PC-3 (cell line): ENCODE measurements around the gene NDRG2. TPM values are rescaled to one million over a fixed set of nuclear protein-coding genes. Genes with fewer than 3 reads are reported as not detected.
A peak's percentile ranks its signal among the peaks of the same experiment; 100 is the strongest.

Experiments used
- ATAC-seq: fragments of 200-7000 bp; cut with Tn5 transposase; 2 replicates; pipeline ENCODE4 v1.9.1; 2020; ENCODE audit warnings: mild to moderate bottlenecking, moderate library complexity
- BruUV-seq: library from RNA; stranded (reverse); fragments of 400-500 nt; replicated peaks from 2 replicates; lab custom pipeline; 2021; lab: Mats Ljungman, UMichigan
- CTCF ChIA-PET: fragments of 300-600 bp; sonication (Branson Sonifier 250); formaldehyde crosslinking; loops from one replicate; lab custom pipeline; 2022; ENCODE audit warnings: antibody characterized with exemption; lab: Charles Lee
- POLR2A ChIA-PET: fragments of 300-600 bp; sonication (Branson Sonifier 250); formaldehyde crosslinking; loops from one replicate; lab custom pipeline; 2022; ENCODE audit warnings: antibody characterized with exemption; ENCODE audit not compliant: unreplicated experiment; lab: Charles Lee
- DNase-seq: peaks from one replicate; pipeline ENCODE4 v3.0.0-alpha.2; 2015
- H2AFZ ChIP-seq: fragments of 300-600 bp; sonication (generic); 2 replicates; pipeline ENCODE4 v1.6.0; 2016; ENCODE audit warnings: antibody characterized with exemption, low read length
- H3F3A ChIP-seq: fragments of 300-600 bp; sonication (generic); one replicate; pipeline ENCODE4 v1.6.0; 2017; ENCODE audit warnings: antibody characterized with exemption, low read length, control low read depth, mild to moderate bottlenecking; ENCODE audit not compliant: unreplicated experiment
- H3K27ac ChIP-seq: fragments of 300-600 bp; sonication (generic); 2 replicates; pipeline ENCODE4 v1.5.1; 2016; ENCODE audit warnings: mild to moderate bottlenecking, low read length
- H3K27me3 ChIP-seq: fragments of 300-600 bp; sonication (generic); 2 replicates; pipeline ENCODE4 v1.6.1; 2016; ENCODE audit warnings: low read length, mixed read lengths
- H3K36me3 ChIP-seq: fragments of 300-600 bp; sonication (generic); 2 replicates; pipeline ENCODE4 v1.6.1; 2016; ENCODE audit warnings: low read depth, mixed run types, low read length, mixed read lengths
- H3K4me1 ChIP-seq: fragments of 300-600 bp; sonication (generic); 2 replicates; pipeline ENCODE4 v1.5.1; 2016; ENCODE audit warnings: low read length; ENCODE audit not compliant: insufficient read depth
- H3K4me2 ChIP-seq: fragments of 300-600 bp; sonication (generic); 2 replicates; pipeline ENCODE4 v1.6.0; 2016; ENCODE audit warnings: low read length
- H3K4me3 ChIP-seq: fragments of 300-600 bp; sonication (generic); 2 replicates; pipeline ENCODE4 v1.5.1; 2016; ENCODE audit warnings: mild to moderate bottlenecking, low read length, mixed read lengths
- H3K79me2 ChIP-seq: fragments of 300-600 bp; sonication (generic); 2 replicates; pipeline ENCODE4 v1.6.1; 2017; ENCODE audit warnings: low read length, mixed read lengths
- H3K9ac ChIP-seq: fragments of 300-600 bp; sonication (generic); 2 replicates; pipeline ENCODE4 v1.6.0; 2016; ENCODE audit warnings: mild to moderate bottlenecking, low read length
- H3K9me2 ChIP-seq: fragments of 300-600 bp; sonication (generic); replicated peaks from 2 replicates; pipeline ENCODE4 v1.6.1; 2016; ENCODE audit warnings: mixed run types, low read length, mixed read lengths
- H3K9me3 ChIP-seq: fragments of 300-600 bp; sonication (generic); 2 replicates; pipeline ENCODE4 v1.6.1; 2016; ENCODE audit warnings: low read length, mixed read lengths
- H4K20me1 ChIP-seq: fragments of 300-600 bp; sonication (generic); 2 replicates; pipeline ENCODE4 v1.6.1; 2016; ENCODE audit warnings: low read length, mixed read lengths
- EZH2 ChIP-seq: fragments of 300-600 bp; sonication (generic); IDR thresholded peaks from one replicate; pipeline ENCODE4 v1.6.1; 2017; ENCODE audit warnings: antibody characterized with exemption, mild to moderate bottlenecking, low read length; ENCODE audit not compliant: unreplicated experiment
- EZH2phosphoT487 ChIP-seq: fragments of 300-600 bp; sonication (generic); IDR thresholded peaks from 2 replicates; pipeline ENCODE4 v1.6.1; 2018; ENCODE audit warnings: mild to moderate bottlenecking, antibody characterized with exemption, low read length, borderline replicate concordance
- intact Hi-C: fragments of 100-400 bp; cut with micrococcal nuclease; formaldehyde crosslinking; loops from 2 replicates; pipeline ENCODE4 v1.9.0; 2023
- total RNA-seq: library from RNA; depleted of rRNA; stranded (reverse); fragments of >200 nt; gene quantifications from 2 replicates; pipeline ENCODE4 v1.2.3, GENCODE V29; 2014
- TF ChIP-seq, protein P1 (sequence below): fragments of 300-600 bp; sonication (generic); conservative IDR thresholded peaks from 2 replicates; pipeline ENCODE4 v1.5.1; 2017; ENCODE audit warnings: antibody characterized with exemption, low read depth, mild to moderate bottlenecking, low read length

The NDRG2 gene
- total RNA-seq, 1 experiment from 2014 or later = 4.0 TPM

DNA sequence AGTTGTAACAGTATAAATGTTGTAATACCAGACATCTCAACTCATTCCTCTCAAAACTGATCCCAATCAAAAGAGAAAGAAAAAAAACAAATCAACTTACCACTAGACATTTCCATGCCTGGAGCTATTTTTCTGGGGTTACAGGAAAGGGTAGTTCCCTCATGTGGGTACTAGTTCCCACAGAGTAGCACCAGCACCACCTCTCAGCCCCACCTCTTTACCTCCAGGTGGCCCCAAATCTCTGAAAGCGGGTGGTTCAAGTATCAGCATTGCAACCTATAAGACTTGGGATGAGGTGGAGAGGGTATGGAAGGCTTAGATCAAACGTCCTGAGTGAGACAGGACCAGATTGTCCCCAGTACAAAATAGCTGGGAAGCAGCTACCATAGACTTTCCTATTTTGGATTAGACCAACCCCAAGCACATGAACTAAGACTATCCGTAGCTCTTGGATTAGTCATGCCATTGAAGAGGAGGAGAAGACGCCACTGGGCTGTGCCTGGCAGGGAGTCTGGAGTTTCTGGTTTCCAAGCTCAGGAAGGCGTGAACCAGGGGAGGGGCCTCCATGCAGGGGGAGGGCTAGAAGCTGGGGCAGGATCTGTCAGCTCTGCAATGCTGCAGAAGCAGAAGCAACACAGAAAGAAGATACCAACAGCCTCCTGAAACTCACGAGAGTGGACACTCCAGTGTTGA, 26.0 kb downstream of the NDRG2 start, which contains the start of gene SLC39A2:
SLC39A2 (plus strand) TSS at position 620 of the 693 bp plus-strand sequence. CDS start 154 bp downstream, outside the sequence.
- no peaks in the 10 kb centered on the region for H3K9me3 ChIP-seq
- ATAC-seq = peak; percentile 22; the same call in 1 of the 2 replicates
- TF ChIP-seq EZH2phosphoT487 = no peak
- TF ChIP-seq, protein P1, sequence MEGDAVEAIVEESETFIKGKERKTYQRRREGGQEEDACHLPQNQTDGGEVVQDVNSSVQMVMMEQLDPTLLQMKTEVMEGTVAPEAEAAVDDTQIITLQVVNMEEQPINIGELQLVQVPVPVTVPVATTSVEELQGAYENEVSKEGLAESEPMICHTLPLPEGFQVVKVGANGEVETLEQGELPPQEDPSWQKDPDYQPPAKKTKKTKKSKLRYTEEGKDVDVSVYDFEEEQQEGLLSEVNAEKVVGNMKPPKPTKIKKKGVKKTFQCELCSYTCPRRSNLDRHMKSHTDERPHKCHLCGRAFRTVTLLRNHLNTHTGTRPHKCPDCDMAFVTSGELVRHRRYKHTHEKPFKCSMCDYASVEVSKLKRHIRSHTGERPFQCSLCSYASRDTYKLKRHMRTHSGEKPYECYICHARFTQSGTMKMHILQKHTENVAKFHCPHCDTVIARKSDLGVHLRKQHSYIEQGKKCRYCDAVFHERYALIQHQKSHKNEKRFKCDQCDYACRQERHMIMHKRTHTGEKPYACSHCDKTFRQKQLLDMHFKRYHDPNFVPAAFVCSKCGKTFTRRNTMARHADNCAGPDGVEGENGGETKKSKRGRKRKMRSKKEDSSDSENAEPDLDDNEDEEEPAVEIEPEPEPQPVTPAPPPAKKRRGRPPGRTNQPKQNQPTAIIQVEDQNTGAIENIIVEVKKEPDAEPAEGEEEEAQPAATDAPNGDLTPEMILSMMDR = no peak
- no peak for TF ChIP-seq EZH2
- no peak within 1 kb of the TSS for H3K9ac ChIP-seq
- POLR2A ChIA-PET = no interaction called here
- intact Hi-C loops = no loop called here
- CTCF ChIA-PET = interaction anchor here (0.7 to 1.2 kb wide), 2 partner anchors 16 to 28 kb away, joined by 3 to 6 read pairs; no protein-coding TSS in a partner anchor
- no peak within 1 kb of the TSS for H2AFZ ChIP-seq
- H3K4me1 ChIP-seq = no peaks in the 10 kb centered on the region; the same call in 1 of the 2 replicates
- no peaks in the 10 kb centered on the region for H4K20me1 ChIP-seq
- BruUV-seq = no TSS peak
- no peak within 1 kb of the TSS for H3K4me3 ChIP-seq
- no peak within 1 kb of the TSS for H3K27ac ChIP-seq
- H3K27me3 ChIP-seq = no peaks in the 10 kb centered on the region
- H3K4me2 ChIP-seq = no peak within 1 kb of the TSS
- DNase-seq = peak; percentile 38
- no peaks in the 10 kb centered on the region for H3F3A ChIP-seq
- peaks cover 27% of the 10 kb centered on the region for H3K36me3 ChIP-seq
- H3K9me2 ChIP-seq = no peaks in the 10 kb centered on the region
- no peaks in the 10 kb centered on the region for H3K79me2 ChIP-seq

DNA sequence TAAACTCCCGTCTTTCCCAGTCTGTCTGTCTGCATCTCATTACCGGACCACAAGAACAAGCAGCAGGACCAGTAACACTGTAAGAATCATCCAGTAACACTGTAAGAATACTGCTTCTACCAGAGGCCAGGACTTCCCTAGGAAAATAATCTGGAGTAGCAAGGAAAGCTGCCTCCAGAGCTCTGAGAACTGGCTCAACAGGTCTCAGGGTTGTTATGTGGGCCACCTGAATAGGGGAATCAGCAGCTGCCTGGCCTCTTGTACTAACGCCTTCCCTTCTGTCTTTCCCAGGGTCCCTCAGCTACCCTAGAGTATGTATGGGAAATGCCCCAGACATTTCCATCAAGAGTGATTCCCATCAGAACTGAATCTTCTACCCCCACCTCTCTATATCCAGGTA, 26.7 kb downstream of the NDRG2 start:
- Histone ChIP-seq H3K9ac (no peak overlapping the region), H3F3A (no peaks in the 10 kb centered on the region), H3K27me3 (no peaks in the 10 kb centered on the region), H3K9me2 (no peaks in the 10 kb centered on the region), H3K4me2 (no peak overlapping the region), H2AFZ (no peak overlapping the region), H3K79me2 (no peaks in the 10 kb centered on the region), H3K4me1 (no peaks in the 10 kb centered on the region; the same call in 1 of the 2 replicates), H3K9me3 (no peaks in the 10 kb centered on the region), H3K27ac (no peak overlapping the region), H3K36me3 (peaks cover 29% of the 10 kb centered on the region), H3K4me3 (no peak overlapping the region), H4K20me1 (no peaks in the 10 kb centered on the region)
- TF ChIP-seq, protein P1 = no peak
- no peak for TF ChIP-seq EZH2phosphoT487
- ATAC-seq (no peak), DNase-seq (no peak)
- intact Hi-C loops = no loop called here
- CTCF ChIA-PET = interaction anchor here (0.6 to 1.2 kb wide), 2 partner anchors 16 to 336 kb away, joined by 3 to 5 read pairs; no protein-coding TSS in a partner anchor
- BruUV-seq = no TSS peak
- POLR2A ChIA-PET = no interaction called here

GRCh38 chr14:20997564-20997963, 27.3 kb downstream of the NDRG2 start:
- TF ChIP-seq EZH2 = no peak
- no peak for TF ChIP-seq EZH2phosphoT487
- TF ChIP-seq, protein P1 = no peak
- intact Hi-C loops = no loop called here
- CTCF ChIA-PET = interaction anchor here (0.6 to 1.2 kb wide), 2 partner anchors 17 to 335 kb away, joined by 3 to 5 read pairs; no protein-coding TSS in a partner anchor

More at GRCh38 chr14:20997564-20997963, 27.3 kb downstream of the NDRG2 start:
- Histone ChIP-seq H3K4me1 (no peaks in the 10 kb centered on the region; the same call in 1 of the 2 replicates), H3K4me3 (no peak overlapping the region), H3F3A (no peaks in the 10 kb centered on the region), H3K79me2 (0 out of 2 replicates have a peak, but pooled peaks cover 2% of the 10 kb centered on the region), H3K9me2 (no peaks in the 10 kb centered on the region), H3K9me3 (no peaks in the 10 kb centered on the region), H3K4me2 (no peak overlapping the region), H4K20me1 (no peaks in the 10 kb centered on the region), H3K9ac (no peak overlapping the region), H2AFZ (no peak overlapping the region), H3K27me3 (no peaks in the 10 kb centered on the region), H3K27ac (no peak overlapping the region), H3K36me3 (peaks cover 35% of the 10 kb centered on the region)
- POLR2A ChIA-PET = no interaction called here
- ATAC-seq = no peak
- BruUV-seq = no TSS peak
- DNase-seq = no peak
